NCI-H128 (cell line): Measurements from ENCODE around the gene MRPS22.

ENCODE experiments used
- DNase-seq: peaks from one replicate; lab custom pipeline; 2025; ENCODE audit not compliant: unreplicated experiment; lab: John Stamatoyannopoulos, UW

MRPS22 gene

DNA sequence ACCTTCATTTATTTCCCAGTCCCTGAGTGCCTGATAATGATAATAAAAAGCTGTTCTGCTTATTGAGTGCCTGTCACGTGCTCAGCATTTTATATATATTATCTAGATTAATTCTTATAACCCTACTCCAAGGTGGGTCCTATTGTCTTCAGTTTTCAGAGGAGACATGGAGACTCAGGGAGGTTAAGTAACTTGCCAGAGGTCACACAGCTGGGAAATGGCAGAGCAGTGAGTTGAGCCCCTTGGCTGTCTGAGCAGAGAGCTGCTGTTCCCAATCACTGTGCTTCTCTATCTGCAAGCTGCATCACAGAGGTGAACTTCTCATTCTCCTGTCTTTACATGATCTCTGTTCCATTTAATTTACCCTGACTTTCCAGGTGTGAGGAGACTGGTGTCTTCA, 32.3 kb upstream of the MRPS22 start:
- DNase-seq: no peak

GRCh38 chr3:139312416-139312815, 31.4 kb upstream of the MRPS22 start:
- DNase-seq: no peak

DNA sequence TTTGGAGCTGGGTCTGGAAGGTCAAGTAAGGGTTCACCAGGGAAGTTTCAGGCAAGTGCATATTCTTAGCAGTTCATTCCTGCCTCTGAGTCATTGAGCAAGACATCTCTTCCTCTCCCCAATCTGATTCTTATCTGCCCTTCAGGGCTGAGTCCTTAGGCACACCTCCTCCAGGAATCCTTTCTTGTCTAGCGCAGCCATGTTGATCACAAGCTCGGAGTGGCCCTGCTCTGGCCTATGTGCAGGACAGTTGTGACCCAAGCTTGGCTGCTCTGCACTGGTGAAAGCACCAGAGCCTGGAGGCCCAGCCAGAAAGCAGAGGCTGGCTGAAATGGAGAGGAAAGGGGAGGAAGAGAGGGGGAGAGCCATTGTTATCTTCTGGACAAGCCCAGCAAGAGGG, 30.9 kb upstream of the MRPS22 start:
- no peak for DNase-seq

DNA sequence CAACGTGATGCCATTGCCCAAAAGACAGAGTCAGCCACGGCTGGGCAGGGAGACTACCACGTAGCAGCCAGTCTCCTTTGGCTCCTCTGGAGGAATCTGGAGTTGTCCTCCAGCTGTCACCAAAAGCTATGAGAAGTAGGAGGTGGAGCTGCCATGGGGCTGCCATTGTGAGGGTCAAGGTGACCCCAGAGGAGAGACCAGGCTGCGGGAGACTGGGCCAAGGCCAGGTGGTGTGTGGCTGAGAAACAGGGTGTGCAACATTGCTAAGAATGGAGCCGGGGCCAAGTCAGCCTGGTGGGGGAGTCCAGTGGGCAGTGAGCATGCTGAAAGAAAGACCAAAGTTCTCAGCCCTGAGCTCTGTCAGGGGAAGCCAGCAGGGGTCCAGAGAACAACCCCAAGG, 29.9 kb upstream of the MRPS22 start:
- no peak for DNase-seq

- DNase-seq: no peak
Observed at GRCh38 chr3:139317215-139317614, 26.6 kb upstream of the MRPS22 start.

DNA sequence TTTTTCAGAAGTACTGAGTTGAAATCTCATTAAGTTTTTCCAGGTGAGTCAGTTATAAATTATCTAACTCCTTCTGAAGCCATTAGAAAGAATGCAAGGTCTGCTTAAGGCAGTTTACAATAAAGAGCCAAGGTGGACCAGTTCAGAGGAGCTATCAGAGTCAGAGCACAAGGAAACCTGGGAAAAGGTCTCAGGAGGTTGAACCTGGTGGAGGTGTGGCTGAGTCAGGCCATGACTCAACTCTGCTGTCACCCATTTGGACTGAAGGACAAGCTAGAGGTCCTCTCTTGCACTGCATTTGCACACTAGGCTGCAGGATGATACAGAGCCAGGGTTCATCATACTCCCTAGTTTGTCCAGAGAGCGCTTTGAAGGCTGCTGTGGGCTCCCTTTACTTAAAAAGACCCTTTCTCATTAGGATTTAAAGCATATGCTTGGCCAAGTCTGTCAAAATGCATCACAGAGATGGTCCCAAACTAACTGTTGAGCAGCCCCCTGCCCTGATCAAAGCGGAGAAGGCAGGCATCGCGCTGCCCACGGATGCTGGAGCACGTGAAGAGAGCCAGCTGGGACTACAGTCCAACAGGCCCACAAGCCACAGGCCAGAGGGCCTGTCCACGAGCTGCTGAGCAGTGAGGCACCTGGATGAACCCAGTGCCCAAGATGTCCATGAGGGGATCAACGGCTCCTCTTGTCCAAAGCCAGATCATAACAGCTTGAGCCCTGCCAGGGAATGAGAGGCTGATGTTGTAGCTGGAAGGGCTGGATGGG, 26.0 kb upstream of the MRPS22 start:
- no peak for DNase-seq

- DNase-seq: no peak
Observed at GRCh38 chr3:139318431-139318816, 25.4 kb upstream of the MRPS22 start.

DNA sequence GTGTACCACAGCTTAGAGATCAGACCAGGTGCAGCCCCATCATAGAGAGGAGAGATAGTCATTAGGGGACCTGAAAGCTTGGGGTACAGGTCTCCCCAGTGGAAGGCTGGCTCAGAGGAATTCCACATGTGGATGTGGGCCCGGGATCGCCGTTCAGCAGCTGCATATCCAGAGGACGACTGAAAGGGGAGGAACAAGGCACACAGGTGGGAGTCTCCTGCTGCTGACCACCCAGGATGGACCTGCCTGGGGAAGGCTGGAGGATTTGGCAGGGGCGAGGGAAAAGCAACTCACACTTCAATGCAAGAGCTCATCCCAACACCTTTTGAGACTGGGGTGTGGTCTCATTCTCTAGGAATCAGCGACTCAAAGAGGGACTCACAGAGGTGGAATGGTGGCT, 25.0 kb upstream of the MRPS22 start:
- no peak for DNase-seq

- no peak for DNase-seq
Observed at GRCh38 chr3:139319428-139320402, 24.1 kb upstream of the MRPS22 start.

DNA sequence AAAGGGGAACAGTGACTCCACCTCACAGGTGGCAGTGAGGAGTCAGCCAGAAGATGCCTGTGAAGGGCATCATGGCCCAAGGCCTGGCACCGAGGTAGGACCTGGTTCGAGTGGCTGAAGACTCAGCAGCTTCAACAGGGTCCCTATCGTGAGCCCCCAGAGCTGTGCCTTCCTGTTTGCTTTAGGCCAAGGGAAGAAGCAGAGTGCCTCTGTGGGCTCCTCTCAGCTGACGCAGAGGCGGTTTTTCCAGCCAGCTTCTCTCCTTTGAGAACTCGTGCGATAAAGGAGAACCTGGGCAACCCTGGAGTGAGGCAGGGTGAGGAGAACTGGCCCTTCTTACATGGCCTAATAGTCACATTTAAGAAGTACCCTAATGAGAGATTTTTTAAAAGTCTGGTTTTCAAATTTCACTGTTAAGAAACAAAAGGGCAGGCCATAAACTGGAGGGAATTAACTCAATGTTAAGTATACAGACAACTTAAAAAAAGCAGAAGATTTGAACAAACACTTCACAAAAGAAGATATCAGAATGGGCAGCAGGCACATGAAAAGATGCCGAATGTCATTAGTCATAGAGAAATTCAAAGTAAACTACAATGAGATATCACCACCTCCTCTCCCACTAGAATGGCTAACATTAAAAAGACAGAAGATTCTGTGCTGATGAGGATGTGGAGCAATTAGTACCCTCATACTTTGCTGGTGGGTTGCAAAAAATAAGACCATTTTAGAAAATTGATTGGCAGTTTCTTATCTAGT, 23.1 kb upstream of the MRPS22 start:
- DNase-seq: no peak

DNA sequence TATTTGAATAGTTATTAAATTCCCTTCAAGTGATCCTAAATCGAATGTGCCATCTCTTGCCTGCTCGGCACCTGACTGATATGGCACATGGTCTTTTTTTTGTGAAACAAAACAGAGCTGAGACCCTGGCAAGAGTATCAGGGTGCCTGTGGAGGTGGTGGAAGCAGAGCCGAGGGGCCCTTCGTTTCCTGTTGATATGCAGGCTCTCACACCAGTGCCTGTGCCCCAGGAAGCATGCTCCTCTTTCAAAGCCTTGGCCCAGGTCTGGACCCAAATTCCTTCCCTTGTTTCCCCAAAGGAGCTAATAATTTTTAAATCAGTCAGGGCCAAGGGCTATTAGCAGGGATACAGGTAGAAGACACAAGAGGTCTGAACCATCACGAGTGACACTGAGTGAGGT, 21.5 kb upstream of the MRPS22 start:
- DNase-seq: no peak

DNA sequence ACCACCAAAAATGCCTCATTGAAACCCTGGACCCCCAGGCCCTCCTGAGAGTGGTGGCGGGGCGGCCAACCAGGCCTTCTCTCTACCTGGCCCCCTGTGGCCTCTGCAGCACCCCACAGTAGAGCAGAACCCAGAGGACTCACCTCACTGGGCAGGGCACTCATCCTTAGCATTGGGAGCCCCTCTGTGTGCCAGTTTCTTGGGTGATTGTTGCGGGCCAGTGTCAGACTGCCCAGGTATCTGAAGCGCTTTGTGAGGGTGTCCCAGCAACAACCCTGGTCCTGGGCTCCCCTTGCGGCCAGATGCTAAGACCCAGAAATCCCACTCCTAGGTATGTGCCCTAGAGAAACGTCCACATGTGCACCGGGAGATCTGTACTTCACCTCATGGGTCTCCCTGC, 20.7 kb upstream of the MRPS22 start:
- no peak for DNase-seq

DNA sequence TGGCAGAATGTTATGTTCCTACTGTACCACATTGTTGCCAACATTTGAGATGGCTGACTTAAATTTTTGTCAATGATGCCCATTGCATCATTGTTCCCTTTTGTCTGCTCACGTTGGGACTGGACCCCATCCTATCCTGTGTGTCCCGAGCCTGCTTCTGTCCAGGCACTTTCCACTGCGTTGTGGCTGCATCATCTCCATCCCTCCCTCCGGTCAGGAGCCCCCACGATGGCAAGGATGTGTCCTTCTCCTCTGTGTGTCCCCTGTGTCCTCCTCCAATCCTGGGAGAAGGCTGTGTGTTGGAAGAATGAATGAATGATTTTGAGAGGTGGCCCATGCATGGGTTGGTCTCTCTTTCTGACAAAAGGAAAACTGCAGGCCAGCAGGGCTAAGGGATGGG, 19.4 kb upstream of the MRPS22 start:
- no peak for DNase-seq

DNA sequence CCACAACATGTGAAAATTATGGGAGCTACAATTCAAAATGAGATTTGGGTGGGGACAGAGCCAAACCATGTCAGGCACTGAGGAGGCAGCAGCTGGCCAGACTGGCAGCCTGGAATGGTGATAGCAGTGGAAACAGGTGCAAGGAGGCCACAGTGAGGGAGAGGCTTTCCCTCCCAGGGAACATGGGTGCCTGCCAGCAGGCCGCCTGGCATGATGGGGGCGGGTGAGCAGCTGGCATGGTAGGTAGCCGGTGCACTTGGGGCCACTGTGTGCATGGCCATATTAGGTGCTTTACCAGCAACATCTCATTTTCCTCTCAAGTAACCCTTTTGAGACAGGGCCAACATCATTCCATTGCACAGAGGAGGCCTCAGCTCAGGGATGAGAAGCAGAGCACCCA, 18.3 kb upstream of the MRPS22 start:
- DNase-seq: no peak

- DNase-seq: no peak
Observed at GRCh38 chr3:139326131-139326530, 17.7 kb upstream of the MRPS22 start.

DNA sequence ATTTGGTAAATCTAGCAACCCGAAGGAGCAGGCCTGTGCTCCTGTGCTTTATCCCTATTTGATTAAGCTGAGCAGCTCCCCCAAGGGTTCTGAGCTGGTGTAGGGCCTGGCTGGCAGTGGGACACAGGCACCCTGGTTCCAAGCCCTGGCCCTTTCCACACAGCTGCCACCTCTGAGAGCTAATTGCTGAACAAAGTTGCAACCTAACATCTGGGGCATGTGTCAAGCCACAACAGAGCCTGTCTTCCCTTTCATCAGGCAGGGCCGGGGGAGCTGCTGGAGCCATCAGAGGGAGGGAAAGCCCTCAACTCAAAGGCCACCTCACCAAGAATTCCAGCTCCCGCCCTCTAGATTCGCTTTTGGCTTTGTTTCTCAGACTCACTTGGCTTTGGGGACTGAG, 17.1 kb upstream of the MRPS22 start:
- no peak for DNase-seq

DNA sequence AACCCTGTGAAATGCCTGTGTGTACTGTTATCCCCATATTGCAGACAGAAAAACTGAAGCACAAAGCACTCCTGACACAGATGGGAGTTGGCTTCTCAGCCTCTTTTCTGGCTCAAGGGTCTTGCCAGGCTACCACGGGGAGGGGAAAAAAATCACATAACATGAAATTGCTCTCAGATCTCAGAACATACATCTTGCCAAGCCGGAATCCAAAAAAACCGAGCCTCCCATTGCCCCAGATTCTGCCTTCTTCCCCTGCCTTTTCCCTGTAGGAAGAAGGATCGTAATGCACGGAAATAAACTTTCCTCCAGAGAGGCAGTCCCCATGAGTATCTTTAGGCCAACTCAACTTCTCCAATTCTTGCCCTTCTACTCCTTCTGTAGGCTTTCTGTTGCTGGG, 16.6 kb upstream of the MRPS22 start:
- no peak for DNase-seq

- DNase-seq: no peak
Observed at GRCh38 chr3:139327861-139328260, 16.0 kb upstream of the MRPS22 start.

DNA sequence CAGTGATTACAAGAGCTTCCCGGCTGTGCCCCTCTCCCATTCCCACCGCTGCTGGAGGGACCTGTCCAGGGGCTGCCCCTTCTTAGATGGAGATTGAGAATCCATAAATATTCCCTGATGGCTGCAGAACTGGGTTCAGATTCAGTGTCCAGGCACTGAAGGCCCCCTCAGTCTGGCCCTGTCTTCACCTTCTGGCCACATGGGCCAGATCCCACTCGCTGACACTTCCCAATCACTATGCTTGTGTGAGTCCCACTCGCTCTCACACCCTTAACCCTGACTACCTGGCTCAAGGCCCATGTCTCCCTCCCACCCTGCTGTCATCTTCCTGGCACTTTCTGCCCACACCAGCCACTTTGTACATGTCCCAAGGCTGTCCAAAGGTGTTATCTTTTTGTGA, 15.5 kb upstream of the MRPS22 start:
- DNase-seq: no peak

- peak; percentile 84 for DNase-seq
Observed at GRCh38 chr3:139329364-139329850, 14.4 kb upstream of the MRPS22 start.

- DNase-seq: no peak
Observed at GRCh38 chr3:139332092-139332491, 11.7 kb upstream of the MRPS22 start.
